HG02938 (cell line): ENCODE measurements around the gene SYK.

Experiments used
- ATAC-seq: cut with Tn5 transposase; IDR thresholded peaks from one replicate; pipeline ENCODE4 v1.9.1; 2021; ENCODE audit warnings: mild to moderate bottlenecking, moderate library complexity; ENCODE audit not compliant: unreplicated experiment

SYK gene

DNA sequence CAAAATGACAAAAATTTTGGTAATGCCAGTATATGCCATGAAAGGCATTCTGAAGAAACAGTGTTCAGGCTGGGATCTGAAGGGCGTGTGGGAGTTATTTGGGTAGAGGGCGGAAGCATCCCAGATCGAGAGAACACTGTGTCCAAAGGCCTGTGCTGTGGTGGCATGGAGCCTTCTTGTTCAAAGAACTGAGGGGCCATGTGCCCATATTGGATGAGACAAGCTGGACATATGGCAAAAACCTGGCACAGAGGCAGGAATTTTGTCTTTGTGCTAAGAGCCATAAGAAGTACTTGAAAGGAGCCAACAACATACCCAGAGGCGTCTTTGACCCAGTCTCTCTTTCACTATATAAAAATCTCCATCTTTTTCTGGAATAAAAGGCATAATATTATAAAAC, 128.0 kb downstream of the SYK start:
- ATAC-seq: no peak

DNA sequence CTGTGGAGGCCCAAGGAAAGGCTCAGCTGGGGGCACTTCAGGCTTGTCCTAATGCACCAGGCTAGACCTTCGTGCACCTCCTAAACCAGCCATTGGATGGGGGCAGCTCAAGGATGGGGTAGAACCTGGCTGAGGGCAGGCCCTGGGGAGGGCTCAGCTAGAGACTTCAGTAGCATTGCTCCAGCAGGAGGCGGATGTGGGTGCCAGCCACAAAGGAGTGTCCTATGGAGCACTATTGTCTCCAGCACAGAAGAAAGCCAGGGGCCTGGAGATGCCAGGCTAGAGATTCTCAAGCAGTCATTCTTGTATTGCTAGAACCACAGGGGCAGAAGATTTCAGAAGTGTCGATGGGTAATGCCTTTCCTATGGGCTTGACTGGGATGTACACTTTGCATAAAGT, 131.8 kb downstream of the SYK start:
- no peak for ATAC-seq

DNA sequence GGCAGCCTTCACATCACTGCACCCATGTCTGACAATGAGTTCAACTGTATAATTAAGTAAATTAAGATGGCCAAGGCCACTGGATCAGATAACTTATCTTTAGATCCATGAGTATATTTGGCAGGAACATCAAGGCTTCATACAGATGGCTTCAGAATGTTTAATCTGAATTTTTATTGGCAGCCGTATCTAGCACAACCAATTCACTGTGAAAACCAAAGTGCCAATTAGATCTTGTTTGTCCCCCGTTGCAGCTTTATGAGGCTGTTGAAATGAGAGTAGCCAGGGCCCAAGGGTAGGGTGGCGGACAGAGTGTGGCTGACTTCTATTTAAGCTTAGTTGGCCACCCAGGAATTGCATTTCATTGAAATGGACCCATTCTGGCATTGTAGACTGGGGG, 137.7 kb downstream of the SYK start:
- ATAC-seq: no peak

DNA sequence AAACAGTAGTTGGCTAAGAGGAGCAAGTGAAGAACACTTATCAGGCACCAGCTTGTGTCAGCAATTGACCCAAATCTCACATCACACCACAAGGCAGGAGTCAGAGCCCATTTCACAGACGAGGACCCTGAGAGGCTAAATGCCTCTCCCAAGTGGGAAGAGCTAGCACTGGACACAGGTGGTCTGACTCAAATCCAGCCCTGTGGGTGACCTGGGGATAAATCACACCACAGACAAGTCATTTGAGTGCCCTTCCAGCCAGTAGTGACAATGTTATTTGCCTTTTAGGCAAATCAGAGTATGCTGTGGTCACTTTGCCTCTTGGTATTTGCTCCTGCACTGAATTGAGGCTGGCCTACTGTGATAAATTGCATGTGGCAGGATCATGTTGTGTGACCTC, 138.7 kb downstream of the SYK start:
- ATAC-seq: no peak

DNA sequence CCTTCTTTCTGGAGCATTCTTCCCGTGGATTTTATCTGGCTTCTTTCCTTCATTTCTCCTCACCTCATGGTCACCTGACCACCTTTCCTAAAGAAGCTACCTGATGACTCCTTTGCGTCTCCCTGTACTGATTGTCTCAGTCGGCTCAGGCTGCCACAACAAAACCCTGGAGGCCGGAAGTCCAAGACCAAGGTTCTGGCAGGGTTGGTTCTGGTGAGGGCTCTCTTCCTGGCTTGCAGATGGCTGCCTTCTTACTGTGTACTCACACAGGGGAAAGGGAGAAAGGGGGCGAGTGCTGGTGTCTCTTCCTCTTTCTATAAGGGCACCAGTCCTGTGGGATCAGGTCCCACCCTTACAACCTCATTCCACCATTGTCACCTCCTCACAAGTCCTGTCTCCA, 140.0 kb downstream of the SYK start:
- ATAC-seq: no peak

DNA sequence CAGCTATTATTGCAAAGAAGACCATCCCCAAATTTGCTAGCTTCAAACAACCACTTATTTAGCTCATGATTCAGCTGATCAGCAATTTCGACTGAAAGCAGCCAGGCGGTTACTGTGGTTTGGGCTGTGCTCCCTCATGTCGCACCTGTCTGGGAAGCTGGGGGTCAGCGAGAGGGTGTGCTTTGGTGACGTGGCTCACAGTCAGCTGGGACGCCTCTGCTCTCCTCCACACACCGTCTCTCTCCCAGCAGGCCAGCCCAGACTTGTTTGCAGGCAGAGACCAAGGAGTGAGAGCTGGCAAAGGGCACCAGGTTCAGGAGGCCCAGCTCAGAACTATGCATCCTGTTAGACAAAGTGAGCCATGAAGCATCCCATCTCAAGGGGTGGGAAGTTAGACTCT, 140.9 kb downstream of the SYK start:
- no peak for ATAC-seq

DNA sequence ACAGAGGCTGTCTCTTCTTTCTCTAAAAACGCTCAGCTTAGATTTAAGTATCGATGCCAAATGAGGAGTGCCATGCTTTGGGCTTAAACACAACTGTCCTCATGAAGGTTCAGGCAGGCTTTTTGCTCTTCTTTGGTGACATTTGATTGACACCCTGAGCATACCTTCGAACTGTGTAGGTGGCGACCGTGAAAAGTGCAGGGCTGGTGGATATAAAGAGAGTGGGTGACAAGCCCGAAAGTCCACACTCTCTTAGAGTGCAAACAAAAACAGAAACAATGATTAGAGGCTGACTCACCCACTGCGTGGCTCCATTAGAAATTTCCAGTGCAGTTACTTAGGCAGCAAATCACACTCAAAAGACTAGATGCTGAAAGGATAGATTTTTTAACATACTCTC, 141.7 kb downstream of the SYK start:
- no peak for ATAC-seq

DNA sequence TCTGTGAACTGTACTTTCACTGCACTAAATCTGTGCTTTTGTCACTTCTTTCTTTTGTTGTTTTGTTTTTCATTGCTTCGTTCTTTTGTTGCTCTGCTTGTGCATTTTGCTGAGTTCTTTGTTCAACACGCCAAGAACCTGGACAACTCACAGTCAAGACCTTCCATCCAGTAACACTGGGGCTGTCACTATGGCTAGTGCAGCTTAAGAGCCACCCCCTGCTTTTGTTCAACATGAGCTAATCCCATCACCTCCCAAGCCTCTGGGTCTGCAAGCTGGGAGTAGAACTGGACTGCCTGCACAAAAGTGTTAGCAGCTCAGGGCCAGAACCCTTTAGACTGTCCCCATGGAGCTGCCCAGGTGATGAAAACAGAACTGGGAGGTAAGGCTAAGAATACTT, 143.7 kb downstream of the SYK start:
- ATAC-seq: no peak

DNA sequence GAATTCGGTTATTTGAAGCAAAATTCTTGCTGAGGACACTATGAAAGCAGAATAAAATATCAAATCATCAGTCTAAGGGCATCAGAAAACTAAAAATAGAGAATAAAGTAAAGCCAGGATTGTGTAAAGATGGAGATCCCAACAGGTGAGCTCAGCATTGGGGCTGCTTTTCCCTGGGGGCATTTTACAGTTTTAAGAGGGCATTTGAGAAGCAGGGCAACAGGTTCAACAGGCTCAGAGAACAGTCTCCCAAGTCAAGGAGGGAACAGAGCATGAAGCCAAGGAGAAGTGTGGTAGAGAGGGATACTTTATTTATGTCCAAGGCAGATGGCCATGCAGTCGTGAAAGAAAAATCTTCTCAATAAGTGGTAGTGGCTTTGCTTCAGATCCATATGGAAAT, 145.4 kb downstream of the SYK start:
- no peak for ATAC-seq
